CD14-positive monocyte (primary cell): Measurements from ENCODE around the gene TSHR. TPM values are rescaled to one million over a fixed set of nuclear protein-coding genes. Genes with fewer than 3 reads are reported as not detected.

Experiments used
- DNase-seq, 3 donors: peaks; one replicate each; pipeline ENCODE4 v3.0.0-alpha.2; 2011 to 2022
- H2AFZ ChIP-seq: 2 replicates; pipeline ENCODE4 v1.6.0; 2012; ENCODE audit warnings: mild to moderate bottlenecking, low read depth, low read length, inconsistent platforms; ENCODE audit not compliant: insufficient read depth, poor library complexity, severe bottlenecking
- H3K27ac ChIP-seq, 2 donors: 1 replicate in 1 of 2; 2 replicates in 1 of 2; pipeline ENCODE4 v1.5.1; 2012 to 2013; ENCODE audit warnings: low read length in 2 of 2, control low read depth in 1 of 2, inconsistent platforms in 1 of 2, low read depth in 1 of 2, mild to moderate bottlenecking in 1 of 2
- H3K27me3 ChIP-seq, 2 donors: one replicate each; pipeline versions ENCODE4 v1.6.0 to v1.6.1; 2011 to 2013; ENCODE audit warnings: low read length in 2 of 2; ENCODE audit not compliant: control insufficient read depth in 2 of 2, insufficient read depth in 2 of 2
- H3K36me3 ChIP-seq, 2 donors: replicated peaks in 1 of 2; 1 replicate in 1 of 2; 2 replicates in 1 of 2; pipeline versions ENCODE4 v1.5.1 to v1.6.1; 2012 to 2013; ENCODE audit warnings: low read length in 2 of 2, control low read depth in 1 of 2, inconsistent platforms in 1 of 2, mild to moderate bottlenecking in 1 of 2; ENCODE audit not compliant: insufficient read depth in 2 of 2, control insufficient read depth in 1 of 2
- H3K4me1 ChIP-seq, 2 donors: 1 replicate in 1 of 2; 2 replicates in 1 of 2; pipeline versions ENCODE4 v1.5.1 to v1.6.1; 2012 to 2013; ENCODE audit warnings: low read length in 2 of 2, control low read depth in 1 of 2, inconsistent platforms in 1 of 2, mild to moderate bottlenecking in 1 of 2, moderate library complexity in 1 of 2; ENCODE audit not compliant: insufficient read depth in 2 of 2, control insufficient read depth in 1 of 2
- H3K4me2 ChIP-seq: replicated peaks from 2 replicates; pipeline ENCODE3; 2012; ENCODE audit warnings: low read length, moderate library complexity, mild to moderate bottlenecking; ENCODE audit not compliant: poor library complexity, severe bottlenecking; ENCODE audit errors: extremely low read depth
- H3K4me3 ChIP-seq, 3 experiments: fragments of 200-600 bp in 1 of 3; sonication (generic) in 1 of 3; replicated peaks in 1 of 3; 1 replicate in 2 of 3; 2 replicates in 1 of 3; pipeline ENCODE4 v1.5.1; 2011 to 2013; ENCODE audit warnings: low read length in 3 of 3, mild to moderate bottlenecking in 3 of 3, control low read depth in 2 of 3, low read depth in 2 of 3, inconsistent platforms in 1 of 3, moderate library complexity in 1 of 3
- H3K79me2 ChIP-seq: 2 replicates; pipeline ENCODE4 v1.6.0; 2012; ENCODE audit warnings: mild to moderate bottlenecking, control low read depth, inconsistent platforms, low read length, moderate library complexity; ENCODE audit not compliant: insufficient read depth
- H3K9ac ChIP-seq: 2 replicates; pipeline ENCODE4 v1.6.0; 2017; ENCODE audit warnings: low read length, mild to moderate bottlenecking; ENCODE audit not compliant: insufficient read depth, poor library complexity, severe bottlenecking
- H3K9me3 ChIP-seq, 2 donors: replicated peaks in 1 of 2; 1 replicate in 1 of 2; 2 replicates in 1 of 2; pipeline versions ENCODE4 v1.5.1 to v1.6.1; 2012 to 2013; ENCODE audit warnings: low read length in 2 of 2, control low read depth in 1 of 2; ENCODE audit not compliant: control insufficient read depth in 1 of 2, insufficient read depth in 1 of 2
- H4K20me1 ChIP-seq: 2 replicates; pipeline ENCODE4 v1.6.0; 2012; ENCODE audit warnings: mild to moderate bottlenecking, low read length, control low read depth, moderate library complexity; ENCODE audit not compliant: insufficient read depth
- H3K27ac Mint-ChIP-seq, 7 donors: one replicate each; pipeline ENCODE4 v1.8.0; 2020; ENCODE audit warnings: mild to moderate bottlenecking in 7 of 7, mixed read lengths in 7 of 7, moderate library complexity in 6 of 7, inconsistent platforms in 2 of 7
- H3K27me3 Mint-ChIP-seq, 3 donors: one replicate each; pipeline ENCODE4 v1.8.0; 2021 to 2022; ENCODE audit warnings: low read depth in 3 of 3, mild to moderate bottlenecking in 3 of 3, mixed read lengths in 3 of 3, moderate library complexity in 3 of 3, inconsistent platforms in 1 of 3
- H3K36me3 Mint-ChIP-seq, 2 donors: one replicate each; pipeline ENCODE4 v1.8.0; 2020; ENCODE audit warnings: mixed read lengths in 2 of 2, inconsistent platforms in 1 of 2, mild to moderate bottlenecking in 1 of 2
- H3K4me1 Mint-ChIP-seq: one replicate; pipeline ENCODE4 v1.8.0; 2020; ENCODE audit warnings: mild to moderate bottlenecking, mixed read lengths
- H3K4me3 Mint-ChIP-seq, 2 donors: one replicate each; pipeline ENCODE4 v1.8.0; 2020; ENCODE audit warnings: mild to moderate bottlenecking in 2 of 2, mixed read lengths in 2 of 2, moderate library complexity in 1 of 2
- H3K9me3 Mint-ChIP-seq, 7 donors: one replicate each; pipeline ENCODE4 v1.8.0; 2020 to 2022; ENCODE audit warnings: mixed read lengths in 7 of 7, mild to moderate bottlenecking in 6 of 7, moderate library complexity in 6 of 7, inconsistent platforms in 2 of 7
- CTCF ChIP-seq: fragments of 200-600 bp; IDR thresholded peaks from one replicate; pipeline ENCODE4 v1.8.0; 2022; ENCODE audit warnings: antibody characterized with exemption, mild to moderate bottlenecking
- WGBS: methylation state at CpG from one replicate; pipeline ENCODE4 v1.1.5; 2013; ENCODE audit warnings: missing lambda C conversion rate; ENCODE audit not compliant: insufficient coverage; 5-methylcytosine and 5-hydroxymethylcytosine counted together
- intact Hi-C, 2 donors: fragments of 100-400 bp; cut with micrococcal nuclease; formaldehyde crosslinking; loops; one replicate each; pipeline versions ENCODE4 v1.15.0 to v1.15.1; 2023
- polyA plus RNA-seq, 3 donors: library from polyadenylated mRNA; depleted of rRNA in 1 of 3; unstranded in 2 of 3; stranded (reverse) in 1 of 3; fragments of 300-500 nt in 2 of 3; fragments of >200 nt in 1 of 3; fragmentation: Illumina TruSeq in 2 of 3; gene quantifications; 1 replicate in 2 of 3; 2 replicates in 1 of 3; pipeline ENCODE4 v1.2.3, GENCODE V29; 2012 to 2021

The TSHR gene
- polyA plus RNA-seq, 3 donors = not detected

- Histone ChIP-seq H3K27me3 (no peaks in the 10 kb centered on the region), H3K79me2 (no peaks in the 10 kb centered on the region), H3K4me2 (no peak overlapping the region), H3K36me3 (no peaks in the 10 kb centered on the region), H3K4me1 (no peaks in the 10 kb centered on the region), H3K4me3 (no peak overlapping the region), H2AFZ (no peak overlapping the region), H3K9me3 (no peaks in the 10 kb centered on the region), H4K20me1 (no peaks in the 10 kb centered on the region), H3K27ac (no peak overlapping the region), H3K9ac (no peak overlapping the region)
- H3K36me3 Mint-ChIP-seq = no peaks in the 10 kb centered on the region
- DNase-seq = no peak
- H3K4me1 Mint-ChIP-seq = no peaks in the 10 kb centered on the region
- no peak overlapping the region for H3K4me3 Mint-ChIP-seq
- no CpG with 5 or more reads among the region's 2 CpGs for WGBS
- intact Hi-C loops = no loop called here
- no peak for TF ChIP-seq CTCF
- no peaks in the 10 kb centered on the region for H3K27me3 Mint-ChIP-seq
- H3K27ac Mint-ChIP-seq = no peak overlapping the region
- peaks cover 0 to 2% (median 0%) of the 10 kb centered on the region in 7 donors for H3K9me3 Mint-ChIP-seq
Measured at GRCh38 chr14:81009346-81009745, 53.9 kb downstream of the TSHR start.

GRCh38 chr14:81018251-81018650, 62.8 kb downstream of the TSHR start:
- Mint-ChIP-seq H3K4me1 (peaks cover 15% of the 10 kb centered on the region), H3K27ac (peak overlapping the region; percentile 70 to 88 (median 86)), H3K36me3 (no peaks in the 10 kb centered on the region), H3K4me3 (peak overlapping the region; percentile 42 to 73), H3K9me3 (peaks cover 0 to 2% (median 0%) of the 10 kb centered on the region in 7 donors), H3K27me3 (peaks cover 0 to 2% (median 0%) of the 10 kb centered on the region in 3 donors)
- H3K9ac ChIP-seq = peak overlapping the region; percentile 36
- H4K20me1 ChIP-seq = no peaks in the 10 kb centered on the region
- H3K27ac ChIP-seq = peak overlapping the region in 1 of 2 donors; percentile 77
- H3K27me3 ChIP-seq = no peaks in the 10 kb centered on the region
- H3K36me3 ChIP-seq = no peaks in the 10 kb centered on the region
- H3K4me3 ChIP-seq = peak overlapping the region in 2 of 3 experiments; percentile 16 to 59
- H3K79me2 ChIP-seq = no peaks in the 10 kb centered on the region
- WGBS = 0% methylated on average over 1 of the region's 3 CpGs
- H2AFZ ChIP-seq = no peak overlapping the region
- intact Hi-C loops = no loop called here
- H3K4me2 ChIP-seq = peak overlapping the region; percentile 66
- no peaks in the 10 kb centered on the region for H3K9me3 ChIP-seq
- peaks cover 15 to 18% of the 10 kb centered on the region in 2 donors for H3K4me1 ChIP-seq
- TF ChIP-seq CTCF = no peak
- peak; percentile 34 to 57 (median 41) for DNase-seq
